NCI-H146 (cell line): ENCODE results near the gene TMPRSS11D.

Source experiments
- DNase-seq: peaks from one replicate; lab custom pipeline; 2025; lab: John Stamatoyannopoulos, UW

The TMPRSS11D gene

GRCh38 chr4:67883902-67884301 is at the start of gene TMPRSS11D:
TMPRSS11D (minus strand) TSS chr4:67884002; CDS start chr4:67883933, 69 bp downstream.
- no peak for DNase-seq

GRCh38 chr4:67933038-67933437 is 49.2 kb upstream of the TMPRSS11D start:
- DNase-seq, result no peak

GRCh38 chr4:67931256-67931655 is 47.5 kb upstream of the TMPRSS11D start:
- no peak for DNase-seq

- DNase-seq, result no peak
Observed at GRCh38 chr4:67929426-67929825, 45.6 kb upstream of the TMPRSS11D start.

- peak; percentile 48 for DNase-seq
Observed at GRCh38 chr4:67928546-67928945, 44.7 kb upstream of the TMPRSS11D start.

GRCh38 chr4:67927251-67927650 is 43.4 kb upstream of the TMPRSS11D start:
- DNase-seq, result no peak

GRCh38 chr4:67926485-67926884 is 42.7 kb upstream of the TMPRSS11D start:
- DNase-seq, result no peak

- no peak for DNase-seq
Observed at GRCh38 chr4:67922697-67923096, 38.9 kb upstream of the TMPRSS11D start.

- peak; percentile 60 for DNase-seq
Observed at GRCh38 chr4:67918428-67918827, 34.6 kb upstream of the TMPRSS11D start.

- DNase-seq, result no peak
Observed at GRCh38 chr4:67915400-67915966, 31.7 kb upstream of the TMPRSS11D start.

- DNase-seq, result no peak
Observed at GRCh38 chr4:67912080-67912479, 28.3 kb upstream of the TMPRSS11D start.

GRCh38 chr4:67911638-67912037 is 27.8 kb upstream of the TMPRSS11D start:
- DNase-seq, result no peak

GRCh38 chr4:67911141-67911540 is 27.3 kb upstream of the TMPRSS11D start:
- DNase-seq, result no peak

GRCh38 chr4:67910585-67910905 is 26.7 kb upstream of the TMPRSS11D start:
- DNase-seq, result no peak

- peak; percentile 15 for DNase-seq
Observed at GRCh38 chr4:67909905-67910584, 26.2 kb upstream of the TMPRSS11D start.

- no peak for DNase-seq
Observed at GRCh38 chr4:67907650-67908049, 23.8 kb upstream of the TMPRSS11D start.

- no peak for DNase-seq
Observed at GRCh38 chr4:67899096-67899495, 15.3 kb upstream of the TMPRSS11D start.

GRCh38 chr4:67897686-67898085 is 13.9 kb upstream of the TMPRSS11D start:
- no peak for DNase-seq

- no peak for DNase-seq
Observed at GRCh38 chr4:67896421-67897065, 12.7 kb upstream of the TMPRSS11D start.

GRCh38 chr4:67894659-67895058 is 10.9 kb upstream of the TMPRSS11D start:
- DNase-seq, result no peak

- no peak for DNase-seq
Observed at GRCh38 chr4:67892905-67893304, 9.1 kb upstream of the TMPRSS11D start.

GRCh38 chr4:67892253-67892652 is 8.5 kb upstream of the TMPRSS11D start:
- DNase-seq, result no peak

- no peak for DNase-seq
Observed at GRCh38 chr4:67891645-67892044, 7.8 kb upstream of the TMPRSS11D start.

GRCh38 chr4:67886281-67886680 is 2.5 kb upstream of the TMPRSS11D start:
- DNase-seq, result no peak
